Measurements from ENCODE around the gene ADGRA1.

DNA sequence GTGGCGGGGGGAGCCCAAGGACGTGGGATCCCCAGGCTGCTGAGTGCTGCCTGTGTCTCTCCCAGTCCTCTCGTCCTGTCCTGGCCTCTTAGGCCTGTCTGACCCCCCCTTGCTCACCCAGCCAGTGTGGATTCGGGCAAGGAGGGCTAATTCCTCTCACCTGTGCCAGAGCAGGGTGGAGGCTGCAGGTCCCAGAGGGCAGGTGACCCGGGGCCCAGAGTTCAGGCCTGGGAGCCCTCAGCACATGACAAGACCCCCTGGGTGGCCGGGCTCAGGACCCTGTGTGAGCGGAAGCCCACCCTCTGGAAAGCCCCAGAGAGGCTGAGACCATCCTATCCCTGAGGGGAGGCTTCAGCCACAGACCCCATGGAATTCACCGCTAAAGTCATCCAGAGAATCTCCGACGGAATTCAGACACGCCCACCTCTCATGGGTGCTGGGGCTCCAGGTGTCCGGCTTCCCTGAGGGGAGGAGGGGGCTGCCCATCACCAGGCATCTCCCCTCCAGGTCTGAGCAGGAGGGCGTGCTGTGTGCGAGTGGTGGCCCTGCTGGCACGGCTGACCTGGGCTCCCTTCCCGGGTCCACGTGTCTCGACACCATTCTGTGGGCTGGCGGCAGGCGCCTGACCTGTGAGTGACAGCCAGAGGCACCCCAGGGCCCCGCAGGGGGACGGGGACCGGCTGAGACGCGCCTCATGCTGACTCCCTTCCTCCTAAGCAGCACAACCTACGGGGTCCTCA lies 77.3 kb downstream of the ADGRA1 start:
- TF ChIP-seq EZH2 (IDR thresholded peaks at IDR 0.05; ENCODE audit: borderline replicate concordance, low read depth, low read length, severe bottlenecking) (no peak), POLR2A (IDR thresholded peaks at IDR 0.05; ENCODE audit: low read depth, low read length) (no peak), CTCF (IDR thresholded peaks at IDR 0.05; ENCODE audit: extremely low read depth in 1 of 2, insufficient read depth in 1 of 2, low read depth in 1 of 2, low read length in 2 of 2) (no peak), POLR2AphosphoS5 (IDR thresholded peaks at IDR 0.05; ENCODE audit: insufficient read depth, low read depth, low read length) (no peak), JUN (IDR thresholded peaks at IDR 0.05; ENCODE audit: borderline replicate concordance, insufficient read depth, insufficient read length, low read depth) (no peak), MYC (IDR thresholded peaks at IDR 0.05; ENCODE audit: low read depth, low read length) (no peak)
